Hindlimb muscle (tissue), 1 donor: Measurements from ENCODE around the gene TULP1. TPM values are rescaled to one million over a fixed set of nuclear protein-coding genes. Genes with fewer than 3 reads are reported as not detected.
A peak's percentile ranks its signal among the peaks of the same experiment; 100 is the strongest.

Experiments
- DNase-seq: peaks from one replicate; pipeline ENCODE4 v3.0.0-alpha.2; 2013
- polyA plus RNA-seq: library from polyadenylated mRNA; unstranded; fragments of 120-200 nt; gene quantifications from one replicate; pipeline ENCODE4 v1.2.1, GENCODE V29; 2013; ENCODE audit not compliant: insufficient read length

The TULP1 gene
- polyA plus RNA-seq, 1 donor: 1.9 TPM

- peak; percentile 40 for DNase-seq
Observed at GRCh38 chr6:35496036-35496840, 16.5 kb downstream of the TULP1 start.

- DNase-seq: no peak
Observed at GRCh38 chr6:35495258-35496035, 17.2 kb downstream of the TULP1 start.

- DNase-seq: no peak
Observed at GRCh38 chr6:35494161-35494563, 18.5 kb downstream of the TULP1 start.

- DNase-seq: no peak
Observed at GRCh38 chr6:35493307-35493983, 19.3 kb downstream of the TULP1 start.

- no peak for DNase-seq
Observed at GRCh38 chr6:35492974-35493284, 19.8 kb downstream of the TULP1 start.

- no peak for DNase-seq
Observed at GRCh38 chr6:35492258-35492973, 20.3 kb downstream of the TULP1 start.

GRCh38 chr6:35491558-35492257 is 21.0 kb downstream of the TULP1 start:
- no peak for DNase-seq

- DNase-seq: no peak
Observed at GRCh38 chr6:35490821-35491557, 21.7 kb downstream of the TULP1 start.

- peak; percentile 73 for DNase-seq
Observed at GRCh38 chr6:35489995-35490791, 22.5 kb downstream of the TULP1 start.

GRCh38 chr6:35489066-35489465 is 23.6 kb downstream of the TULP1 start:
- DNase-seq: no peak

GRCh38 chr6:35488517-35488862 is 24.2 kb downstream of the TULP1 start:
- DNase-seq: no peak

- DNase-seq: no peak
Observed at GRCh38 chr6:35487658-35488516, 24.8 kb downstream of the TULP1 start.

GRCh38 chr6:35486005-35486925 is 26.4 kb downstream of the TULP1 start:
- DNase-seq: no peak

- DNase-seq: no peak
Observed at GRCh38 chr6:35485402-35485877, 27.3 kb downstream of the TULP1 start.

- no peak for DNase-seq
Observed at GRCh38 chr6:35484921-35485392, 27.7 kb downstream of the TULP1 start.

GRCh38 chr6:35483893-35484645 is 28.6 kb downstream of the TULP1 start:
- no peak for DNase-seq

GRCh38 chr6:35483490-35483889 is 29.2 kb downstream of the TULP1 start:
- DNase-seq: no peak
